ENCODE results near the gene GPRASP1. TPM values are rescaled to one million over a fixed set of nuclear protein-coding genes. Genes with fewer than 3 reads are reported as not detected.
"Not testable (repeated sequence)": the region's sequence is repeated elsewhere in the genome, so short reads cannot be mapped to it uniquely, and the experiment has no call there.

Gene GPRASP1
- total and polyA plus RNA-seq, 12 donors = 3.7 to 46.7 (median 15.6) TPM

DNA sequence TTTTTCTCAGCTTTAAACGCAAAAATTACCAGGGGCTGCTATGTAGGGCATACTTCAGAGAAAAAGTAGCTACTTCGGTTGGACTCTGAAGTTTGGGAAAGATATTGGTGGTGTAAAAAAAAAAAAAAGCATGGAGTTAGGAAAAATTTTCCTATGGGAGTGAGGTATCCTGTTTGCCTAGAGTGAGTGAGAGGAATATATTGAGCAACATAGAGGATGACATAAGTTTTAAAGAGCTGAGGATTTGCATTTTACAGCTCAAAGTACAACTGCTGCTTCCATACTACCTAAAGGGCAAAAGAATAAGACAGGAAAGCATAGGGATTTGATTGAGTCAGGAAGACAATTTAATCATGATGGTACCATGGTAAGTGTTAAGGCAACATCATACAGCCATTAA is 7.3 kb downstream of the GPRASP1 start:
- peaks cover 0 to 5% of the 10 kb centered on the region in 2 donors for H3K4me1 ChIP-seq (replicated peaks in 1 of 2)
- DNase-seq = no peak
- H3K9me3 ChIP-seq (replicated peaks in 1 of 3) = no peaks in the 10 kb centered on the region
- intact Hi-C loops (cut with DNase I) = no loop called here
- TF ChIP-seq CTCF (IDR thresholded peaks at IDR 0.05) (no peak), POLR2A (IDR thresholded peaks at IDR 0.05) (no peak)
- H3K36me3 ChIP-seq (replicated peaks in 1 of 2) = no peaks in the 10 kb centered on the region
- H3K27ac ChIP-seq = no peak overlapping the region
- 54 to 77% (median 69%) methylated on average over 2 of the region's 2 CpGs for WGBS, 4 donors
- H3K27me3 ChIP-seq = no peaks in the 10 kb centered on the region
- H3K4me3 ChIP-seq = no peak overlapping the region

DNA sequence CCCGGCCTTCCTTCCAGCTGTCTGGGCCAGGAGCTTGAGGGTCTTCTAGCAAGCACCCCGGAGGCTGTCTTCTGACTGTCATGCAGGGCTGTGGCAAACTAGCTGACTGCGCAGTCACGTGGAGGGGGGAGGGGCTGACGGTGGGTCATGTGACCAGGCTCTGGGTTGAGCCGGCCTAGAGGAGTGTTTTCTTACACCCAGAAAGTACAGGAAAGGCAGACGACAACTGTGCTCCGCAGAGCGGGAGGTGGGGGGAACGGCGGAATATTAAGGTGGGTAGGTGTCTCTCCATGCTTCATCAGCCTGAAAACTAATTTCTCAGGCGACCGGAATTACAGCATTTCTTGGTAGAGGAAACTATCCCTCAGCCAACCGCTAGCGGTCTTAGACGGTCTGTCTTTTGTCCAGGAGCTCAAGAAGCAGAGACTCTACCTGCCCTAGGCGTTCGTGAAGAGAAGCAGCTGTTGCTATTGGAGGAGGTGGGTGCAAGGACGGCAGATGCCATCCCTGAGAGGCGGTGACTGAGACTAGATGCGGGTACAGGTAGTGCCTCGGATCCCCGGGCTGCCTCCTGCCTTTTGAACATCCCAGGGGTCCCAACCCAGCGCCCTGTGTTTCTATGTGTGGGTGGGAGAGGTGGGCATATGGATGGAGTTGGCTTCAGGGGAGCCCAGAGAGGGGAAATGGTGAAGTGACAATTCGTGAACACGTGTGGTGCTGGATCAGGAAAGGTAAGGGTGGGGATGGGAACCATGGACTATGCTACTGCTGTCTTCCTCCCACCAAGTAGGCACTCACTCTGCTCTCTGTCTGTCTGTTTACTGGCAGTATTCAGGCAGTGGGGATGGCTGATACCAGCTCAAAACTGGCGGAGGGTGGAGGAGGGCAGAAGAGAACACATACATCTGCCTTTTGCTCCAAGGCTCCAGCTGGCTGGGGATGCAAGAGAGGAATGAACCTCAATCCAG is 8.8 kb downstream of the GPRASP1 start:
- 18 to 39% (median 31%) methylated on average over 11 to 27 of the region's 27 CpGs for WGBS, 4 donors
- Histone ChIP-seq H3K36me3 (replicated peaks in 1 of 2) (no peaks in the 10 kb centered on the region), H3K9me3 (replicated peaks in 1 of 3) (no peaks in the 10 kb centered on the region), H3K4me1 (replicated peaks in 1 of 2) (peaks cover 0 to 5% of the 10 kb centered on the region in 2 donors), H3K27me3 (no peaks in the 10 kb centered on the region), H3K27ac (peak overlapping the region in 2 of 5 donors; percentile 66 to 74), H3K4me3 (peak overlapping the region in 1 of 4 donors; percentile 52)
- DNase-seq = peak; percentile 77 to 93 (median 84)
- intact Hi-C loops (cut with DNase I) = no loop called here
- TF ChIP-seq POLR2A (IDR thresholded peaks at IDR 0.05) (peak in 1 of 2 donors; percentile 42), CTCF (IDR thresholded peaks at IDR 0.05) (peak in 2 of 6 experiments; percentile 9 to 37)

- H3K36me3 ChIP-seq (replicated peaks in 1 of 2); intact Hi-C loops (cut with DNase I); H3K4me1 ChIP-seq (replicated peaks in 1 of 2); H3K27ac ChIP-seq; DNase-seq; H3K9me3 ChIP-seq (replicated peaks in 1 of 3); H3K27me3 ChIP-seq; H3K4me3 ChIP-seq: not testable (repeated sequence)
- WGBS, 4 donors = 83 to 99% (median 94%) methylated on average over 4 of the region's 4 CpGs
These were observed 12.5 kb downstream of the GPRASP1 start for GRCh38 chrX:102663820-102664219.

DNA sequence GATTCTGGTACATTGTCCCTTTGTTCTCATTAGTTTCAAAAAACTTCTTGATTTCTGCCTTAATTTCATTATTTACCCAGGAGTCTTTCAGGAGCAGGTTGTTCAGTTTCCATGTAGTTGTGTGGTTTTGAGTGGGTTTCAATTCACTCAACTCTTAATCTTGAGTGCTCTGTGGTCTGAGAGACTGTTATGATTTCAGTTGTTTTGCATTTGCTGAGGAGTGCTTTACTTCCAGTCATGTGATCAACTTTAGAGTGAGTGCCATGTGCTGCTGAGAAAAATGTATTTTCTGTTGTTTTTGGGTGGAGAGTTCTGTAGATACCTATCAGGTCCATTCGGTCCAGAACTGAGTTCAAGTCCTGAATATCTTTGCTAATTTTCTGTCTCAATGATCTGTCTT is 15.8 kb downstream of the GPRASP1 start:
- H3K27ac ChIP-seq; H3K9me3 ChIP-seq (replicated peaks in 1 of 3); H3K4me1 ChIP-seq (replicated peaks in 1 of 2); H3K4me3 ChIP-seq; intact Hi-C loops (cut with DNase I); DNase-seq; H3K27me3 ChIP-seq; H3K36me3 ChIP-seq (replicated peaks in 1 of 2): not testable (repeated sequence)
- 70 to 100% (median 91%) methylated on average over 1 of the region's 1 CpG for WGBS, 4 donors

- Histone ChIP-seq H3K4me1 (replicated peaks in 1 of 2) (no peaks in the 10 kb centered on the region), H3K36me3 (replicated peaks in 1 of 2) (no peaks in the 10 kb centered on the region), H3K27me3 (no peaks in the 10 kb centered on the region), H3K4me3 (no peak overlapping the region), H3K9me3 (replicated peaks in 1 of 3) (peaks cover 0 to 8% (median 0%) of the 10 kb centered on the region in 3 donors), H3K27ac (no peak overlapping the region)
- intact Hi-C loops (cut with DNase I) = no loop called here
- WGBS, 4 donors = 69 to 91% (median 90%) methylated on average over 2 to 4 of the region's 4 CpGs; no CpG with 5 or more reads in 1 of the 4 donors
- DNase-seq = no peak
- no peak for TF ChIP-seq CTCF (IDR thresholded peaks at IDR 0.05)
- no peak for TF ChIP-seq POLR2A (IDR thresholded peaks at IDR 0.05)
These were observed 18.2 kb downstream of the GPRASP1 start for GRCh38 chrX:102669526-102669925.

Data from adrenal gland (tissue), 12 donors.